HG02798 (cell line): ENCODE results near the gene SYTL3.
"Not testable (repeated sequence)": the region's sequence is repeated elsewhere in the genome, so short reads cannot be mapped to it uniquely, and the experiment has no call there.

ENCODE experiments used
- ATAC-seq: cut with Tn5 transposase; IDR thresholded peaks from one replicate; pipeline ENCODE4 v1.9.1; 2021; ENCODE audit warnings: mild to moderate bottlenecking; ENCODE audit not compliant: unreplicated experiment, poor library complexity

The SYTL3 gene

DNA sequence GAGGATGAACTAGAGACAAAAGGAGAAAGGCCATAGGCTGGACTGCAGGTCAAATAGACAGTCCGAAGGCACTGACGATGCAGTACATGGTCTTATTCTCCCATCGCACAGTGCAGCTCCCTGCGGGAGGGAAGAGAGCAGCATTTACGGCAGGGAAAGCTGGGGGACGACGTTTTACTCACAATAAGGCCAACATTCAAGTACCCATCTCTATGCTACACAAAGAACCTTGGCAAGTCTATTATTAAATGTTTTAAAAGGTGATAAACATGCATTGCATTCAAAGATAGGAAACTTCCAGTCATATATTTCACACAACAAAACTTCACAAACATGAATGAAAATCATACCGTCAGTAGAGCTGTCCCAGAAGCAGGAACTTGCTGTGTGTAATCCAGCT, 13.1 kb upstream of the SYTL3 start:
- ATAC-seq, result no peak

DNA sequence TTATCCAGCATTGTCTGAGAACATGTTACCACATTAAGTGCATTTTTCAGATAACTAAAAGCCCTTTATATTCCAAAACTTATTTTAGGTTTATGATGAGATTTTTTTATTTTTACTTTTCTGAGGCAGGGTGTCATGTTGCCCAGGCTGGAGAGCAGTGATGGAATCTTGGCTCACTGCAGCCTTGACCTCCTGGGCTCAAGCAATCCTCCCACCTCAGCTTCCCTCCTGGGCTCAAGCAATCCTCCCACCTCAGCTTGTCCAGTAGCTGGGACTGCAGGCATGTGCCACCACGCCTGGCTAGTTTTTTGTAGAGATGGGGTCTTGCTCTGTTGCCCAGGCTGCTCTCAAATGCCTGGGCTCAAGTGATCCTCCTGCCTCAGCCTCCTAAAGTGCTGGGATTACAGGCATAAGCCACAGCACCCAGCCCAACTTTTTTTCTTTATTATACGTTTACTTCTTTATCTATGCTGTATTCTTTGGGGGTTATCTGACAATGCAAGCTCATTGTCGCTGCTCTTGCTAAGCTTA, 11.5 kb upstream of the SYTL3 start:
- no peak for ATAC-seq

GRCh38 chr6:158639056-158639455, 10.8 kb upstream of the SYTL3 start:
- ATAC-seq, result no peak

DNA sequence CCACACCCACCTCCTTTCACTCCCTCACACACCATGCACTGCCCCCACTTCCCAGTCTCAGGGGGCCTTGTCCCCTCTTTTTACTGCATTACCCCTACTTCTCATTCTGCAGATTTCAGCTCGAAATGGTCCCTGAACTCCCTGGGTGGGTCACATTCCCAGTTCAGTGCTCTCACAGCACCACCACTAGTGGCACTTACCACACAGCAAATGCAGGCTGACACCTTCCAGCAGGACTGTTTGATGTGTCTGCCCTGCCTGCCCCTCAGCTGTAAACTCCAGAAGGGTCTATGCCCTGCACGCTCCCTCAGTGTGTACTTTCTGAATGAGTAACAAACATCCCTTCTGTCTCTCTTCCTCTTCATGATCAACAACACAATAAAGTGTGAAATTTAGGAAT, 9.3 kb upstream of the SYTL3 start:
- no peak for ATAC-seq

DNA sequence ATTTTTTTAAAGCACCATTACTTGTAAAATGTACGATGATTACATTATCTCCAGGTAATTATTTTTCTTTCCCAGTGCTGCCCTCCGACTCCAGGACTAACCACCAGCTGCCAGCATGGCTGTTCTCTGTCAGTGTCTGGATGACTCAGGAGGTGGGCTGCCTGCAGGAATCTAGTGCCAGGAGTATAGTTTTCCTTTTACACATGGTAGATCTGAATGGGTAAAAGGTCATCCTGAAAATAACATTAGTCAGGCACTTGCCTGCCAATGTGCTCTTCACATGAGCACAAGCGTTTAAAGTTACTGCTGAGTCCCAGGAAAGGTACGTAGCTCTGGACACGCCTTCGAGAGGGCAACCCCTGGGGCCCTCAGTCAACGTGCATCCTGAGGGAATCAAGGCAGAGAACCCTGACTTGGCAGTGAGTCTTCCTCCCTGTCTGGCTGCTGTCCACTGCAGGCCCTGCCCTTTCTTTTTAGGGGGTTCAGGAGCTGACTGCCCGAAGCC, 7.7 kb upstream of the SYTL3 start:
- no peak for ATAC-seq

GRCh38 chr6:158643836-158644230, 6.0 kb upstream of the SYTL3 start:
- ATAC-seq, result no peak

GRCh38 chr6:158644231-158645063, 5.4 kb upstream of the SYTL3 start, which contains the start of gene DYNLT1:
Gene DYNLT1, minus strand, starts transcription at chr6:158644743. Its CDS starts 35 bp downstream, at chr6:158644708.
- ATAC-seq, result peak; percentile 79

DNA sequence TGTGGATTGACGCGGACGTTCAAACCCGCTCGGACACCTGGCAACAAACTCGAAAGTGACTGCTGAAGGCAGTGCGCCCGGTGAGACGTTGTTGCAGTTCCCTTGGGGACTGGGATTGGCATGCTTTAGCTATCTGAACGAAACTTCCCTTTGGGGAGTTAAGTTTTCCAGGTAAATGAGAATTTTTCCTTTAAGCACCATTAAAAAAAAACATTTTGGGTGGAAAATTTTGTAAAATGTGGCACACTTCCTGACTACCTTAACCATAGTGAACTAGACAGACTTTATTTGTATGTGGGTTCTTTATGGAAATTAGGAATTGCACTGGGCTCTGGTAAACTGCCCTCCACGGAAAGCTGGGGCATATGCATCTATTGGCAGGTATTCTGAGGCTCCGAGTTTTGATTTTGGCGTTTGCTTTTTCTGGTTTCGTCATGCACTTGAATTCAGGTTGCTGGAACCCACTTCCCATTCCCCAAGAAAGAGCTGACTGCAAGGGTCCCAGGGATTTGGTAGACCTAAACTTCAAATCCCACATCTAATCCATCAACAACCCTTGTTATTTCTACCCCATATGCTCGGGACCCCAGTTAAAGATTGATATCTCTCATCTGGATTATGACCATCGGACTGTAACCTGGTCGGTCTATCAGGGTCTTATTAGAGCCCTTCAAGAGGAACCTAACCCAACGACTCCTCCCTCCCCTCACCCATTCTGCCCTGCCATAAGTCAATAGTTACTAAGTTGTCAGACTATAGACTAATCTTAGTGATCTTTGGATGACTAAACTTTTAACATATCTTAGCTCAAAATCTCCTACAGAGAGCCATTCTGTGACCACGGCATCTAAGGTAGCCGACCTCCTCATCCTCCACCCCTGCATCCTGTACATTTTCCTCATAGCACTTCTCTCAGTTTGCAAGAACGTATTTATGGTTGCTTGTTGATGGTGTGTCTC, 4.5 kb upstream of the SYTL3 start:
- no peak for ATAC-seq

DNA sequence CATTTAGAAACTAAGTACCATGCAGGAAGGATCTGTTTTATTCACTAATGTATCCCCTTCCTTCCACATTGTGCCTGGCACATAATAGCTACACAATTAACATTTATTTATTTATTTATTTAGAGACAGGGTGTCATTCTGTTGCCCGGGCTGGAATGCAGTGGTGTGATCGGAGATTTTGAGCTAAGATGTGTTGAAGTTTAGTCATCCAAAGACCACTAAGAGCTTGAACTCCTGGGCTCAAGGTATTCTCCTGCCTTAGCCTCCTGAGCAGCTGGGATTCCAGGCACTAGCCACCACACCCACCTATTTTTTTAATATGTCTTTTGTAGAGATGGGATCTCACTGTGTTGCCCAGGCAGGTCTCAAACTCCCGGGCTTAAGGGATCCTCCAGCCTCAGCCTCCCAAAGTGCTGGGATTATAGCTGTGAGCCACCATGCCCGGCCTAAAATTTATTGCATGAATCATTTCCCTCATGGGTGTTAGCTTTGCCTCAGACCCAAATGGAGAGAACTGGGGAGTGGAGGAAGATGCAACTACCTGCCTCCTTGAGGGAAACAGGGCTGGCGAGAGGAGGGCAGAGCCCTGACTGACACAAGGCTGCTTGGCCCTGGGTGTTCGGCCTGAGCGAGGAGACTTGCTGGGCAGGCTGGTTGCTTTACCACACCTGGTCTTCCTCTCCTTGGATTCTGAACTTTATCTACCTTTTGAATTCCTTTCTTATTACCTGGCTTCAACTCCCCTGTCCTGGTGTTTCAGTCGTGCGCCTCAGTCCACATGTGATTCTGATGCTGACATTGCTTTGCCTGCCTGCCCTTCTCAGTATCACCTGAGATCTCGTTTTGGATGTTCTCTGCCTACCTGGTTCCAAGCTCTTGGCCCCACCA, 3.6 kb upstream of the SYTL3 start:
- no peak for ATAC-seq

DNA sequence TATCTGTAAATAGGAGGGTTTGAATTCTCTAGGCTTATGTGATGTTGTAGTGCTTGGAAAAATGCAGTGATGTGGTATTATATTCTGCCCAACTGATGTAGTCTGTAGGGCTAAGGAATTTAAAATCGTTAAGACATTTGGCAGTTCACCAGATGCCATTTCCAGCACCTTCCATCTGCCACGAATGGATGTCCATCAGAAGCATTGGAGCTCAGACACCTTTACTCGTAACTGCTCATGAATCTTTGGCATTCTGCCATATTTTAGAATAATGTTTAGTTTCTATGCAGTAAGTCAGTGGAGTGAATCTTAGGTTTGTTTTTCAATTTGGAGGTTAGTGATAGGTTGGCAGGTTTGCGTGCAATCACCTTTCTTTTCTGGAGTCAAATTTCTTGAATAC, 2.4 kb upstream of the SYTL3 start:
- ATAC-seq, result no peak

GRCh38 chr6:158648682-158649131, 1.1 kb upstream of the SYTL3 start:
- no peak for ATAC-seq

DNA sequence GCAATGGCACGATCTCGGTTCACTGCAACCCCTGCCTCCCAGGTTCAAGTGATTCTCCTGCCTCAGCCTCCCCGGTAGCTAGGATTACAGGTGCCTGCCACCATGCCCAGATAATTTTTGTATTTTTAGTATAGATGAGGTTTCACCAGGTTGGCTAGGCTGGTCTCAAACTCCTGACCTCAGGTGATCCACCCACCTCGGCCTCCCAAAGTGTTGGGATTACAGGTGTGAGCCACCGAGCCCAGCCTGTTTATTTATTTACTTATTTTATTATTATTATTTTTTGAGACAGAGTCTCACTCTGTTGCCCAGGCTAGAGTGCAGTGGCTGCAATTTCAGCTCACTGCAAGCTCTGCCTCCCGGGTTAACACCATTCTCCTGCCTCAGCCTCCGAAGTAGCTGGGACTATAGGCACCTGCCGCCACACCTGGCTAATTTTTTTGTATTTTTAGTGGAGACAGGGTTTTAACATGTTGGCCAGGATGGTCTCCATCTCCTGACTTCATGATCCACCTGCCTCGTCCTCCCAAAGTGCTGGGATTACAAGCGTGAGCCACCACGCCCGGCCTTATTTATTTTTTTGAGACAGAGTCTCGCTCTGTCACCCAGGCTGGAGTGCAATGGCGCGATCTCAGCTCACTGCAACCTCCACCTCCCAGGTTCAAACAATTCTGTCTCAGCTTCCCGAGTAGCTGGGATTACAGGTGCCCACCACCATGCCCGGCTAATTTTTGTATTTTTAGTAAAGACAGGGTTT, 2.3 kb downstream of the SYTL3 start:
- ATAC-seq, result not testable (repeated sequence)

- ATAC-seq, result peak; percentile 67
Measured at GRCh38 chr6:158653577-158654354, 3.9 kb downstream of the SYTL3 start.

DNA sequence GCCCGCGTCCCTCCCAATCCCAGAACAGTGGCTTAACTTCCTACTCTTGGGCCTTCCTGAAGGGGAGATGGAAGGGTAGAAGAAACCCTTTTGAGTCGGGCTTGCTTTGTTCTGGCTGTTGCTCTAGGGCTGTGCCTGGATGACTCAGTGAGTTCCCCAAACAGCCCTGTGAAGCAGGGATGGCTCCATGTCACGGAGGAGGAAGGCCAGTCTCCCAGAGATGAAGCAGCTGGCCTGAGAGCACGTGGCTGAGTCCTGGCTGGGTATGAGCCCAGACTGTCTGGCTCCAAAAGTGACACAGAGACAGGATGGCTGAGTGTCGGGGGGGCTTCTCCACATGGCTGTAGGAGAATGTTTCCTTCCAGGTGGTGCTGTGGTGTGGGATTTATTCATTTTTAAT, 4.6 kb downstream of the SYTL3 start:
- no peak for ATAC-seq

GRCh38 chr6:158654960-158655489, 5.2 kb downstream of the SYTL3 start:
- ATAC-seq, result no peak

- no peak for ATAC-seq
Measured at GRCh38 chr6:158655569-158656450, 6.0 kb downstream of the SYTL3 start.

- not testable (repeated sequence) for ATAC-seq
Measured at GRCh38 chr6:158656986-158657385, 7.1 kb downstream of the SYTL3 start.
